ENCODE data around the gene SOX1. TPM values are rescaled to one million over a fixed set of nuclear protein-coding genes. Genes with fewer than 3 reads are reported as not detected.

SOX1 gene
- total and polyA plus RNA-seq, 12 donors = not detected

GRCh38 chr13:112095354-112095753 is 28.4 kb downstream of the SOX1 start:
- no peak for ATAC-seq
- no peaks in the 10 kb centered on the region for H3K4me1 ChIP-seq
- no peaks in the 10 kb centered on the region for H3K36me3 ChIP-seq
- intact Hi-C loops (cut with DNase I) = no loop called here
- WGBS, 2 donors = 82 to 87% methylated on average over 9 of the region's 9 CpGs
- no peak for DNase-seq
- H3K27ac ChIP-seq = no peak overlapping the region
- peaks cover 0 to 73% (median 59%) of the 10 kb centered on the region in 7 donors for H3K27me3 ChIP-seq
- H3K9me3 ChIP-seq = no peaks in the 10 kb centered on the region
- no peak overlapping the region for H3K4me3 ChIP-seq
- TF ChIP-seq, protein P1, sequence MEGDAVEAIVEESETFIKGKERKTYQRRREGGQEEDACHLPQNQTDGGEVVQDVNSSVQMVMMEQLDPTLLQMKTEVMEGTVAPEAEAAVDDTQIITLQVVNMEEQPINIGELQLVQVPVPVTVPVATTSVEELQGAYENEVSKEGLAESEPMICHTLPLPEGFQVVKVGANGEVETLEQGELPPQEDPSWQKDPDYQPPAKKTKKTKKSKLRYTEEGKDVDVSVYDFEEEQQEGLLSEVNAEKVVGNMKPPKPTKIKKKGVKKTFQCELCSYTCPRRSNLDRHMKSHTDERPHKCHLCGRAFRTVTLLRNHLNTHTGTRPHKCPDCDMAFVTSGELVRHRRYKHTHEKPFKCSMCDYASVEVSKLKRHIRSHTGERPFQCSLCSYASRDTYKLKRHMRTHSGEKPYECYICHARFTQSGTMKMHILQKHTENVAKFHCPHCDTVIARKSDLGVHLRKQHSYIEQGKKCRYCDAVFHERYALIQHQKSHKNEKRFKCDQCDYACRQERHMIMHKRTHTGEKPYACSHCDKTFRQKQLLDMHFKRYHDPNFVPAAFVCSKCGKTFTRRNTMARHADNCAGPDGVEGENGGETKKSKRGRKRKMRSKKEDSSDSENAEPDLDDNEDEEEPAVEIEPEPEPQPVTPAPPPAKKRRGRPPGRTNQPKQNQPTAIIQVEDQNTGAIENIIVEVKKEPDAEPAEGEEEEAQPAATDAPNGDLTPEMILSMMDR (IDR thresholded peaks at IDR 0.05) = no peak

DNA sequence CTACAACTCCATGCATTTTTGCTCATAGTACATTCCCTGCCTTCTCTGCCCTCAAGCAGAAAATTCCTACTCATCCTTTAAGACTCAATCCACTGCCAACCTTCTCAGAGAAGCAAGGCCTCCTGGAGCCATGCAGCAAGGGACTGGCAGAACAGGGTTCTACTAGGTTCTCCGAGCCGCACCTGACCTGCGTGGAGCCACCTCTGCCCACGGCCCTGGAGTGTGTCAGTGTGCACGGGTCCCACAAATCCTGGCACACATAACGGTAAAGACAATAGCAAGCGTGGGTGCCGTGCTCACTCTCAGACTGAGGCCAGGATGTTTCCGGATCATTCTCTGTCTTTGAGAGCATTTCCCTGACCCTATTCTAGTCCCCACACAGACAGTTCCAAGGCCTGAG is 30.0 kb downstream of the SOX1 start:
- H3K27ac ChIP-seq = no peak overlapping the region
- H3K27me3 ChIP-seq = peaks cover 0 to 83% (median 71%) of the 10 kb centered on the region in 7 donors
- TF ChIP-seq, protein P1 (IDR thresholded peaks at IDR 0.05) = no peak
- ATAC-seq (no peak), DNase-seq (no peak)
- 90% methylated on average over 9 of the region's 9 CpGs for WGBS, 2 donors
- H3K4me1 ChIP-seq = no peaks in the 10 kb centered on the region
- no peaks in the 10 kb centered on the region for H3K9me3 ChIP-seq
- no peaks in the 10 kb centered on the region for H3K36me3 ChIP-seq
- intact Hi-C loops (cut with DNase I) = no loop called here
- no peak overlapping the region for H3K4me3 ChIP-seq

DNA sequence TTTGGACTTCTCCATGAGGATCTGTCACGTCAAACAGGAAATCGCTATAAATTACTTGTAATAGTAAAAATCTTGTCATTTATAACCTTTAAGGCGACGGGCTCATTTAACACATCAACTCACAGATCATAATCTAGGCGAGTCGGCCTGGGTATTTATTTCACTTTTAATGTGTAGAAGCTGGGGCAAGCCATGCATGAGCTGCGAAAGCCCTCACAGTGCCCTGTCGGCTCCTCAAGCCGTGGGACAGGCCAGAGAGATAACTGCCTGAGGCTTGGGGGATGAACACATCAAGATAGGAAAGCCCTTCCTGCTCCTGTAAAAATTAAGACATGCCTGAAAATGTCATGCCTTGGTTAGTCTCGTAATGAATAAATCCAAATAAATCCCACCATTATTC is 30.8 kb downstream of the SOX1 start:
- TF ChIP-seq, protein P1 (IDR thresholded peaks at IDR 0.05) = no peak
- WGBS, 2 donors = 72% methylated on average over 10 of the region's 10 CpGs
- intact Hi-C loops (cut with DNase I) = no loop called here
- ATAC-seq (no peak), DNase-seq (no peak)
- no peak overlapping the region for H3K4me3 ChIP-seq
- H3K36me3 ChIP-seq = no peaks in the 10 kb centered on the region
- no peak overlapping the region for H3K27ac ChIP-seq
- H3K4me1 ChIP-seq = no peaks in the 10 kb centered on the region
- H3K9me3 ChIP-seq = no peaks in the 10 kb centered on the region
- H3K27me3 ChIP-seq = peaks cover 4 to 86% (median 79%) of the 10 kb centered on the region in 7 donors

DNA sequence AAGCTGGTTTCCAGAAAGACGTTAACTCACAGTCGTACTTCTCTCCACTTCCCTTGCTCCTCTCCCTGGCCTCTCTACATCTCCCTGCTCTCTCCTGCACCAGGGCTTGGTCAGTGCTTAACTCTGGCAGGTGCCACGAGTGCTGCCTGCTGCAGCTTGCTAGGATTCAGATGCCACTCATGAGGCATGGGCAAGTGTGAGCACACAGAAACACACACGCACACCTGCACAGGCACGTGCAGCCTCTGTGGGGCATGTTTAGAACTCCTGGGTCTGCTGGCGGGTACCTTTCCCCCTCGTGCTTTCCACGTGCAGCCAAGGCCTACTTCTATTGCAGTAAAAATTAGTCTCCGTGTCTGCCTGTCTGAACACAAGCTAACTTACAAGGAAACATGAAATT is 31.8 kb downstream of the SOX1 start:
- Histone ChIP-seq H3K4me3 (no peak overlapping the region), H3K27me3 (peaks cover 4 to 95% (median 79%) of the 10 kb centered on the region in 7 donors), H3K9me3 (no peaks in the 10 kb centered on the region), H3K4me1 (no peaks in the 10 kb centered on the region), H3K36me3 (no peaks in the 10 kb centered on the region), H3K27ac (no peak overlapping the region)
- DNase-seq (no peak), ATAC-seq (no peak)
- 67 to 71% methylated on average over 9 of the region's 9 CpGs for WGBS, 2 donors
- intact Hi-C loops (cut with DNase I) = no loop called here
- TF ChIP-seq, protein P1 (IDR thresholded peaks at IDR 0.05) = no peak
